ENCODE results near the gene USP12. TPM values are rescaled to one million over a fixed set of nuclear protein-coding genes. Genes with fewer than 3 reads are reported as not detected.

Gene USP12
- total and polyA plus RNA-seq, 4 donors = 5.7 to 43.7 (median 11.9) TPM

DNA sequence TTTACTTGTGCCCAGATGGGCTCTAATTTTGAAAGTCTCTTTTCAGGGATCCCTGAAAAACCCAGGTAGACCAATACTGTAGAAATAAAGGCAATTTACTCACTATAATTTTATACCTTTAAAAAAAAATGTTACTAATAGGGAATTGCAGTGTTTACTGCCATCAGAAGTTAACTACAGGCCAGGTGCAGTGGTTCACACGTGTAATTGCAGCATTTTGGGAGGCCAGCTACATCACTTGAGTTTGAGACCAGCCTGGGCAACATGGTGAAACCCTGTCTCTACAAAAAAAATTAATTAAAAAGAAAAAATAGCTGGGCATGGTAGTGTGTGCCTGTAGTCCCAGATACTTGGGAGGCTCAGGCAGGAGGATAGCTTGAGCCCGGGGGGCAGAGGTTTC, 10.2 kb downstream of the USP12 start:
- Histone ChIP-seq H3K36me3 (ENCODE audit: control insufficient read depth in 4 of 4, insufficient read depth in 3 of 4, low read depth in 1 of 4, low read length in 3 of 4) (no peaks in the 10 kb centered on the region), H3K27me3 (ENCODE audit: control insufficient read depth in 4 of 4, insufficient read depth in 4 of 4, low read length in 3 of 4) (no peaks in the 10 kb centered on the region), H3K27ac (ENCODE audit: low read depth in 1 of 2, low read length in 2 of 2) (no peak overlapping the region), H3K4me1 (ENCODE audit: control insufficient read depth in 4 of 4, insufficient read depth in 4 of 4, low read length in 3 of 4) (peaks cover 0 to 10% (median 1%) of the 10 kb centered on the region in 4 donors), H3K9me3 (ENCODE audit: control insufficient read depth in 4 of 4, low read length in 3 of 4) (no peaks in the 10 kb centered on the region), H3K9ac (ENCODE audit: low read depth in 1 of 2, low read length in 2 of 2) (no peak overlapping the region), H3K4me3 (ENCODE audit: low read depth in 1 of 3, low read length in 3 of 3) (no peak overlapping the region)
- WGBS = 75% methylated on average over 2 of the region's 2 CpGs
- no peak for DNase-seq (ENCODE audit: low spot score)
- TF ChIP-seq, protein P1, sequence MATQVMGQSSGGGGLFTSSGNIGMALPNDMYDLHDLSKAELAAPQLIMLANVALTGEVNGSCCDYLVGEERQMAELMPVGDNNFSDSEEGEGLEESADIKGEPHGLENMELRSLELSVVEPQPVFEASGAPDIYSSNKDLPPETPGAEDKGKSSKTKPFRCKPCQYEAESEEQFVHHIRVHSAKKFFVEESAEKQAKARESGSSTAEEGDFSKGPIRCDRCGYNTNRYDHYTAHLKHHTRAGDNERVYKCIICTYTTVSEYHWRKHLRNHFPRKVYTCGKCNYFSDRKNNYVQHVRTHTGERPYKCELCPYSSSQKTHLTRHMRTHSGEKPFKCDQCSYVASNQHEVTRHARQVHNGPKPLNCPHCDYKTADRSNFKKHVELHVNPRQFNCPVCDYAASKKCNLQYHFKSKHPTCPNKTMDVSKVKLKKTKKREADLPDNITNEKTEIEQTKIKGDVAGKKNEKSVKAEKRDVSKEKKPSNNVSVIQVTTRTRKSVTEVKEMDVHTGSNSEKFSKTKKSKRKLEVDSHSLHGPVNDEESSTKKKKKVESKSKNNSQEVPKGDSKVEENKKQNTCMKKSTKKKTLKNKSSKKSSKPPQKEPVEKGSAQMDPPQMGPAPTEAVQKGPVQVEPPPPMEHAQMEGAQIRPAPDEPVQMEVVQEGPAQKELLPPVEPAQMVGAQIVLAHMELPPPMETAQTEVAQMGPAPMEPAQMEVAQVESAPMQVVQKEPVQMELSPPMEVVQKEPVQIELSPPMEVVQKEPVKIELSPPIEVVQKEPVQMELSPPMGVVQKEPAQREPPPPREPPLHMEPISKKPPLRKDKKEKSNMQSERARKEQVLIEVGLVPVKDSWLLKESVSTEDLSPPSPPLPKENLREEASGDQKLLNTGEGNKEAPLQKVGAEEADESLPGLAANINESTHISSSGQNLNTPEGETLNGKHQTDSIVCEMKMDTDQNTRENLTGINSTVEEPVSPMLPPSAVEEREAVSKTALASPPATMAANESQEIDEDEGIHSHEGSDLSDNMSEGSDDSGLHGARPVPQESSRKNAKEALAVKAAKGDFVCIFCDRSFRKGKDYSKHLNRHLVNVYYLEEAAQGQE (IDR thresholded peaks at IDR 0.05) = no peak
- no peak for TF ChIP-seq RAD21 (IDR thresholded peaks at IDR 0.05)
- no peak for TF ChIP-seq FOXA1 (IDR thresholded peaks at IDR 0.05)
- TF ChIP-seq, protein P2, sequence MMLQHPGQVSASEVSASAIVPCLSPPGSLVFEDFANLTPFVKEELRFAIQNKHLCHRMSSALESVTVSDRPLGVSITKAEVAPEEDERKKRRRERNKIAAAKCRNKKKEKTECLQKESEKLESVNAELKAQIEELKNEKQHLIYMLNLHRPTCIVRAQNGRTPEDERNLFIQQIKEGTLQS (IDR thresholded peaks at IDR 0.05) = no peak

DNA sequence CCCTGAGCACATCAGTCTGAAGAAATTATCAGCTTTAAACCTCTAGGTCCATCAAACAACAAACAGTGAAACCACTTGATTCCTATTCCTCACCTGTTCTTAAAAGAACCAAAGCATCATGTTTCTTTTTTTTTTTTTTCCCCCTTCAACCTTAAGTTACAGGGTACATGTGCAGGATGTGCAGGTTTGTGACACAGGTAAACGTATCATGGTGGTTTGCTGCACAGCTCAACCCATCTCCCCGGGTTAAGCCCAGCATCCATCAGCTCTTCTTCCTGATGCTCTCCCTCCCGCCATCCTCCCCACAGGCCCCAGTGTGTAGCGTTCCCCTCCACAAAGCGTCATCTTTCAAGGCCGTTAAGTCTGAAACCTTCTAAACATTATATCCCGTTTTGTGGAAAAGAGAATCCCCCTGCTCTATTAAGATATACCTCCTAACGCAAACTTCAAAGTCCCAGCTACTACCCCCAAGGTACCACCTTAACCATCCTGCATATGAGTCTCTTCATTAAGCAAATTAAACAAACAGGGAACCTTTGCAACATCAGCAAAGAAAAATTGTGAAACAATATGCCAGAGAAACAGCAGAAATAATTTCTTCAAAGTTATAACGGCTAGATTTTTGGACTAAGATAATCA, 10.8 kb downstream of the USP12 start:
- H3K27ac ChIP-seq (ENCODE audit: low read depth in 1 of 2, low read length in 2 of 2) = no peak overlapping the region
- H3K4me1 ChIP-seq (ENCODE audit: control insufficient read depth in 4 of 4, insufficient read depth in 4 of 4, low read length in 3 of 4) = peaks cover 0 to 9% (median 1%) of the 10 kb centered on the region in 4 donors

More for the DNA sequence above, 10.8 kb downstream of the USP12 start:
- no peak for TF ChIP-seq TAF1 (conservative IDR thresholded peaks at IDR 0.05)
- no peak for TF ChIP-seq SP1 (IDR thresholded peaks at IDR 0.05)
- TF ChIP-seq, protein P3, sequence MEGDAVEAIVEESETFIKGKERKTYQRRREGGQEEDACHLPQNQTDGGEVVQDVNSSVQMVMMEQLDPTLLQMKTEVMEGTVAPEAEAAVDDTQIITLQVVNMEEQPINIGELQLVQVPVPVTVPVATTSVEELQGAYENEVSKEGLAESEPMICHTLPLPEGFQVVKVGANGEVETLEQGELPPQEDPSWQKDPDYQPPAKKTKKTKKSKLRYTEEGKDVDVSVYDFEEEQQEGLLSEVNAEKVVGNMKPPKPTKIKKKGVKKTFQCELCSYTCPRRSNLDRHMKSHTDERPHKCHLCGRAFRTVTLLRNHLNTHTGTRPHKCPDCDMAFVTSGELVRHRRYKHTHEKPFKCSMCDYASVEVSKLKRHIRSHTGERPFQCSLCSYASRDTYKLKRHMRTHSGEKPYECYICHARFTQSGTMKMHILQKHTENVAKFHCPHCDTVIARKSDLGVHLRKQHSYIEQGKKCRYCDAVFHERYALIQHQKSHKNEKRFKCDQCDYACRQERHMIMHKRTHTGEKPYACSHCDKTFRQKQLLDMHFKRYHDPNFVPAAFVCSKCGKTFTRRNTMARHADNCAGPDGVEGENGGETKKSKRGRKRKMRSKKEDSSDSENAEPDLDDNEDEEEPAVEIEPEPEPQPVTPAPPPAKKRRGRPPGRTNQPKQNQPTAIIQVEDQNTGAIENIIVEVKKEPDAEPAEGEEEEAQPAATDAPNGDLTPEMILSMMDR (IDR thresholded peaks at IDR 0.05; ENCODE audit: low read depth, low read length, missing input control) = no peak
- no peak for TF ChIP-seq FOXA1 (IDR thresholded peaks at IDR 0.05)
- TF ChIP-seq, protein P4, sequence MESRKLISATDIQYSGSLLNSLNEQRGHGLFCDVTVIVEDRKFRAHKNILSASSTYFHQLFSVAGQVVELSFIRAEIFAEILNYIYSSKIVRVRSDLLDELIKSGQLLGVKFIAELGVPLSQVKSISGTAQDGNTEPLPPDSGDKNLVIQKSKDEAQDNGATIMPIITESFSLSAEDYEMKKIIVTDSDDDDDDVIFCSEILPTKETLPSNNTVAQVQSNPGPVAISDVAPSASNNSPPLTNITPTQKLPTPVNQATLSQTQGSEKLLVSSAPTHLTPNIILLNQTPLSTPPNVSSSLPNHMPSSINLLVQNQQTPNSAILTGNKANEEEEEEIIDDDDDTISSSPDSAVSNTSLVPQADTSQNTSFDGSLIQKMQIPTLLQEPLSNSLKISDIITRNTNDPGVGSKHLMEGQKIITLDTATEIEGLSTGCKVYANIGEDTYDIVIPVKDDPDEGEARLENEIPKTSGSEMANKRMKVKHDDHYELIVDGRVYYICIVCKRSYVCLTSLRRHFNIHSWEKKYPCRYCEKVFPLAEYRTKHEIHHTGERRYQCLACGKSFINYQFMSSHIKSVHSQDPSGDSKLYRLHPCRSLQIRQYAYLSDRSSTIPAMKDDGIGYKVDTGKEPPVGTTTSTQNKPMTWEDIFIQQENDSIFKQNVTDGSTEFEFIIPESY (IDR thresholded peaks at IDR 0.05) = no peak
- TF ChIP-seq RAD21 (IDR thresholded peaks at IDR 0.05) = no peak
- no peak for TF ChIP-seq FOXA2 (IDR thresholded peaks at IDR 0.05)
- TF ChIP-seq, protein P2 (IDR thresholded peaks at IDR 0.05) = no peak
- TF ChIP-seq, protein P5, sequence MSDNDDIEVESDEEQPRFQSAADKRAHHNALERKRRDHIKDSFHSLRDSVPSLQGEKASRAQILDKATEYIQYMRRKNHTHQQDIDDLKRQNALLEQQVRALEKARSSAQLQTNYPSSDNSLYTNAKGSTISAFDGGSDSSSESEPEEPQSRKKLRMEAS (IDR thresholded peaks at IDR 0.05) = no peak
- no peak for TF ChIP-seq HNF4A (conservative IDR thresholded peaks at IDR 0.05)
- TF ChIP-seq, protein P1 (IDR thresholded peaks at IDR 0.05) = no peak
- no peak for TF ChIP-seq HNF4G (IDR thresholded peaks at IDR 0.05)
- no peak for TF ChIP-seq YY1 (IDR thresholded peaks at IDR 0.05)
- TF ChIP-seq RXRA (IDR thresholded peaks at IDR 0.05) = no peak
- no peak for TF ChIP-seq NR2F2 (IDR thresholded peaks at IDR 0.05)
- H3K9ac ChIP-seq (ENCODE audit: low read depth in 1 of 2, low read length in 2 of 2) = no peak overlapping the region
- 89% methylated on average over 9 of the region's 9 CpGs for WGBS
- no peak overlapping the region for H3K4me3 ChIP-seq (ENCODE audit: low read depth in 1 of 3, low read length in 3 of 3)
- no peak for DNase-seq (ENCODE audit: low spot score)
- H3K27me3 ChIP-seq (ENCODE audit: control insufficient read depth in 4 of 4, insufficient read depth in 4 of 4, low read length in 3 of 4) = no peaks in the 10 kb centered on the region
- H3K9me3 ChIP-seq (ENCODE audit: control insufficient read depth in 4 of 4, low read length in 3 of 4) = no peaks in the 10 kb centered on the region
- no peaks in the 10 kb centered on the region for H3K36me3 ChIP-seq (ENCODE audit: control insufficient read depth in 4 of 4, insufficient read depth in 3 of 4, low read depth in 1 of 4, low read length in 3 of 4)

Measured in liver (tissue), 9 donors.